ENCODE data around the gene B4GALNT3.

The B4GALNT3 gene

DNA sequence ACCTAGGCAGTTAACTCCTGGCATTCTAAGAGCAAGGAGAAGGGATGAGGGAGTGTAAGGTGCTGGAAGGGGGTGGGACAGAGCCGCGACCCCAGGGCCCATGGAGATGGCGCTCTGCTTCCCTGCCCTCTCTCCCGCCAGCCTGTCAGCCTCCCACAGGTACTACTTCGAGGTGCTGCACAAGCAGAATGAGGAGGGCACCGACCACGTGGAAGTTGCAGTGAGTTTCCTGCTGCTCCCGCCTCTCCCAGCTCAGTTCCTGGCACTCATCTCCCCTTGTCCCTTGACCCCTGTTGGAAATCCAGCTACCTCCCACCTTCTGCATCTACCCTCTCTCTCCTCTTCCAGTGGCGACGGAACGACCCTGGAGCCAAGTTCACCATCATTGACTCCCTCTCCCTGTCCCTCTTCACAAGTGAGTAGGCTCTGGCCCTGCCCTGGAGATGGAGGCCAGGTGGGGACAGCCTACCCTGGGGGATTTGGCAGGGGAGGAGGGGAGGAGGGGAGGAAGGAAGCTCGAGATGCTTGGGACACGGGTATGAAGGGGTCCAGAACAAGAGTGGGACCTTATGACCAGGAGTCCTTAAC is 88.2 kb downstream of the B4GALNT3 start:
- POLR2A ChIA-PET (ENCODE audit: low non-redundant PET), result no interaction called here
- TF ChIP-seq, protein P1, sequence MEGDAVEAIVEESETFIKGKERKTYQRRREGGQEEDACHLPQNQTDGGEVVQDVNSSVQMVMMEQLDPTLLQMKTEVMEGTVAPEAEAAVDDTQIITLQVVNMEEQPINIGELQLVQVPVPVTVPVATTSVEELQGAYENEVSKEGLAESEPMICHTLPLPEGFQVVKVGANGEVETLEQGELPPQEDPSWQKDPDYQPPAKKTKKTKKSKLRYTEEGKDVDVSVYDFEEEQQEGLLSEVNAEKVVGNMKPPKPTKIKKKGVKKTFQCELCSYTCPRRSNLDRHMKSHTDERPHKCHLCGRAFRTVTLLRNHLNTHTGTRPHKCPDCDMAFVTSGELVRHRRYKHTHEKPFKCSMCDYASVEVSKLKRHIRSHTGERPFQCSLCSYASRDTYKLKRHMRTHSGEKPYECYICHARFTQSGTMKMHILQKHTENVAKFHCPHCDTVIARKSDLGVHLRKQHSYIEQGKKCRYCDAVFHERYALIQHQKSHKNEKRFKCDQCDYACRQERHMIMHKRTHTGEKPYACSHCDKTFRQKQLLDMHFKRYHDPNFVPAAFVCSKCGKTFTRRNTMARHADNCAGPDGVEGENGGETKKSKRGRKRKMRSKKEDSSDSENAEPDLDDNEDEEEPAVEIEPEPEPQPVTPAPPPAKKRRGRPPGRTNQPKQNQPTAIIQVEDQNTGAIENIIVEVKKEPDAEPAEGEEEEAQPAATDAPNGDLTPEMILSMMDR (conservative IDR thresholded peaks at IDR 0.05; ENCODE audit: low read depth), result no peak
- no peak for DNase-seq (ENCODE audit: low spot score)
- CTCF ChIA-PET, result interaction anchor here (0.6 to 2.7 kb wide), 9 partner anchors 8 to 117 kb away, joined by 3 to 42 read pairs (median 5); no protein-coding TSS in a partner anchor
- no peak overlapping the region for H3K27ac ChIP-seq

DNA sequence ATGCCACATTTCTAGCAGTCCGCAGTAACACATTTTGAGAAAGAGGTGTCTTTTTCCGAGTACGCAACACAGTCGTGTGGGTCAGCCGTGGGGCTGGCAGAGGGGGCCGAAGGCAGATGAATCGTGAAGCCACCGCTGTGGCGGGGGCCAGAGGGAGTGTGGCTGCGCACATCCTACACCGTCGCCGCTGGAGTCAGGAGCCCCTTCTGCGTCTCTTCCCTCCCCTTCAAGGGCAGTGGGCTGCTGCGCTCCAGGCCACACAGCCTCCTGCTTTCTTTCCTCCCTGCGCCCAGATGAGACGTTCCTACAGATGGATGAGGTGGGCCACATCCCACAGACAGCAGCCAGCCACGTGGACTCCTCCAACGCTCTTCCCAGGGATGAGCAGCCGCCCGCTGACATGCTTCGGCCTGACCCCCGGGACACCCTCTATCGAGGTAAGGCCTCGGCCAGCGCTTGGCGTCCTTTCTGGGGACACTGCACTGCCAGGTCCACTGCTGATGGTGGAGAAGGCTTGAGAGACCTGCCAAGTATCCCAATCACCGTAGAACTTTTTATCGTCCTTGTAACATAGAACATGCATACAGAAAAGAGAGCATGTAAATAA is 89.8 kb downstream of the B4GALNT3 start:
- no peak for DNase-seq (ENCODE audit: low spot score)
- TF ChIP-seq, protein P1 (conservative IDR thresholded peaks at IDR 0.05; ENCODE audit: low read depth), result no peak
- ChIA-PET POLR2A (ENCODE audit: low non-redundant PET) (no interaction called here), CTCF (no interaction called here)
- no peak overlapping the region for H3K27ac ChIP-seq

DNA sequence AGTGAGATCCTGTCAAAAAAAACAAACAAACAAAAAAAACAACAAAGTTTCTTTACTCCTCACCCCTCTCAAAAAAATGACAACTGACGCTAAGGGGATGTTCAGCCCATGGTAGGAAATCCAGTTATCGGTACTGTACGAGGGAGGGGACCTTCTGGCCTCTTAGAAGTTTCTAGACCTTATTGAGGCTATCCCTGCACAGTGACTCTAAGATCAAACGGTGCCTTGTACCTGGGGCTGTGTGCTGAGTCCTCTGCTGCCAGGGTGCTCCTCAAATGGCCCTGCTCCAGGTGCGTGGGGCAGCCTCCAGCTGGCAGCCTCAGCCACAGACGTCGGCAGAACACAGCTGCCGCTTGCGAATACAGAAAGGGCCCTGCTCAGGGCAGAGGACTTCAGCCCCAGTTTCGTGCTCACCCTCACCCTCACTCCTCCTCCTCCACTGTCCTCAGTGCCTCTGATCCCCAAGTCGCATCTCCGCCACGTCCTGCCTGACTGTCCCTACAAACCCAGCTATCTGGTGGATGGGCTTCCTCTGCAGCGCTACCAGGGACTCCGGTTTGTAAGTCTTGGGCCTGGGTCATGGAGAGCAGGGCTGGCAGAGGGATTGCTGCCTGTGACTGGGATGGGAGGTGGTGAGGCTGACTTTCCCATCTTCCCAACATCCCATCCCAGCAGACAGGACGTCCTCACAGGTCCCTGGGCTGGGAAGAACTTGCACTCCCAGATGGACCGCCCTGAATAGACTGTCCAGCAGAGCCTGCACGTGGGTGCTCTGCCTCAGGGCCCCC is 90.9 kb downstream of the B4GALNT3 start:
- ChIA-PET CTCF (interaction anchor here (0.7 to 1.0 kb wide), 2 partner anchors 108 to 110 kb away, joined by 3 to 5 read pairs; no protein-coding TSS in a partner anchor), POLR2A (ENCODE audit: low non-redundant PET) (no interaction called here)
- H3K27ac ChIP-seq, result no peak overlapping the region
- no peak for DNase-seq (ENCODE audit: low spot score)
- TF ChIP-seq, protein P1 (conservative IDR thresholded peaks at IDR 0.05; ENCODE audit: low read depth), result no peak

DNA sequence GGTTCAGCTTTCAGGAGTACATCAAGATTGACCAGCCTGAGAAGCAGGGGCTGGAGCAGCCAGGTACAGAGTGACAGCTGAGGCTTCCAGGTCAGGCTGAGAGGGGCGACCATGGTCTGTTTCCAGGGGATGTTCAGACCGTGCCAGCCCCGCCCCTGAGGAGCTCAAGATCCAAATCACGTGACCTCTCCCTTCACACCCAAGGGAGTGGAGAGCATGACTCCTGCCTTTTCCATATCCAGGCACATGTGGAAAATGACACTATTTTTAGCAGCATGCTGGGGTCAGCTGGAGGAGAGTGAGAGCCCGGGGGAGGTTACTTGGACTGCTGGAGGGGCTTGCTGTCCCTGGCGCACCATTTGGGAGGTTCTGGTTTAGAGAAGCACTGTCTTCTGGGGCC is 92.7 kb downstream of the B4GALNT3 start:
- DNase-seq (ENCODE audit: low spot score), result no peak
- ChIA-PET CTCF (no interaction called here), POLR2A (ENCODE audit: low non-redundant PET) (no interaction called here)
- TF ChIP-seq, protein P1 (conservative IDR thresholded peaks at IDR 0.05; ENCODE audit: low read depth), result no peak
- H3K27ac ChIP-seq, result no peak overlapping the region

DNA sequence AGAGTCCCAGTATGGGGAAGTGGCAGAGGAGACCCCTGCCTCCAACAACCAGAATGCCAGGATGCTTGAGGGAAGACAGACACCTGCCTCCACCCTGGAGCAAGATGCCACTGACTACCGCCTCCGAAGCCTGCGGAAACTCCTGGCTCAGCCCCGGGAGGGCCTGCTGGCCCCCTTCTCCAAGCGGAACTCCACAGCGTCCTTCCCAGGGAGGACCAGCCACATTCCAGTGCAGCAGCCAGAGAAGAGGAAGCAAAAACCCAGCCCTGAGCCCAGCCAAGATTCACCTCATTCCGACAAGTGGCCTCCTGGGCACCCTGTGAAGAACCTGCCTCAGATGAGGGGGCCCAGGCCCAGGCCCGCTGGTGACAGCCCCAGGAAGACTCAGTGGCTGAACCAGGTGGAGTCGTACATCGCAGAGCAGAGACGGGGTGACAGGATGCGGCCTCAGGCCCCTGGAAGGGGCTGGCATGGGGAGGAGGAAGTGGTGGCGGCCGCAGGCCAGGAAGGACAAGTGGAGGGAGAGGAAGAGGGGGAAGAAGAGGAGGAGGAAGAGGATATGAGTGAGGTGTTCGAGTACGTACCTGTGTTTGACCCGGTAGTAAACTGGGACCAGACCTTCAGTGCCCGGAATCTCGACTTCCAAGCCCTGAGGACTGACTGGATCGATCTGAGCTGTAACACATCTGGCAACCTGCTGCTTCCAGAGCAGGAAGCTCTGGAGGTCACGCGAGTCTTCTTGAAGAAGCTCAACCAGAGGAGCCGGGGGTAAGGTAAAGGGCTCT is 93.7 kb downstream of the B4GALNT3 start:
- ChIA-PET POLR2A (ENCODE audit: low non-redundant PET) (no interaction called here), CTCF (no interaction called here)
- TF ChIP-seq, protein P1 (conservative IDR thresholded peaks at IDR 0.05; ENCODE audit: low read depth), result no peak
- DNase-seq (ENCODE audit: low spot score), result no peak
- H3K27ac ChIP-seq, result no peak overlapping the region

DNA sequence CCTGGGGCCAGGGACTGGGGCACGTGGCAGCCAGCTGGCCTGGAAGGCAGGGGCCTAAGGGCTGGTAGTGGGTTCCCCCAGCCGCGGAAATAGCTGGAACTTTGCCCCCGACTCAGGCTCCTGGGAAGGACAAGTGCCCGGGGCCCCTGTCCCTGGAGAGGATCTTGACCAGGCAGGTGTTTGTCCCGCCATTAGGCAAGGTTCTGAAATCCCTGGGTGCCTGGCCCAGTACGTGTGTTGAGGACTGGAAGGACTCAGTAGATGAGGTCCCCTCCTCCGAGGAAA is 94.2 kb downstream of the B4GALNT3 start:
- CTCF ChIA-PET, result no interaction called here
- H3K27ac ChIP-seq, result no peak overlapping the region

More for the DNA sequence above, 94.2 kb downstream of the B4GALNT3 start:
- POLR2A ChIA-PET (ENCODE audit: low non-redundant PET), result no interaction called here
- TF ChIP-seq, protein P1 (conservative IDR thresholded peaks at IDR 0.05; ENCODE audit: low read depth), result no peak
- DNase-seq (ENCODE audit: low spot score), result no peak

All from RWPE1 (cell line).